Astrocyte (in vitro differentiated cells and primary cell): ENCODE data around the gene ACOT8. TPM values are rescaled to one million over a fixed set of nuclear protein-coding genes. Genes with fewer than 3 reads are reported as not detected.

Source experiments
- DNase-seq: peaks from one replicate; pipeline ENCODE4 v3.0.0-alpha.2; 2010; ENCODE audit warnings: low read depth
- FAIRE-seq: peaks from 2 replicates; lab custom pipeline; 2011; peaks lifted over from hg19 to GRCh38; lab: Jason Lieb, UNC
- H2AFZ ChIP-seq: 2 replicates; pipeline ENCODE4 v1.6.0; 2012; ENCODE audit warnings: low read depth, low read length, inconsistent platforms
- H3K27ac ChIP-seq: 2 replicates; pipeline ENCODE4 v1.5.1; 2011; ENCODE audit warnings: low read depth, low read length, inconsistent platforms
- H3K27me3 ChIP-seq: 2 replicates; pipeline ENCODE4 v1.6.0; 2011; ENCODE audit warnings: low read length, inconsistent platforms; ENCODE audit not compliant: insufficient read depth
- H3K36me3 ChIP-seq: 2 replicates; pipeline ENCODE4 v1.5.1; 2011; ENCODE audit warnings: low read length, inconsistent platforms; ENCODE audit not compliant: insufficient read depth
- H3K4me1 ChIP-seq: 2 replicates; pipeline ENCODE4 v1.5.1; 2011; ENCODE audit warnings: low read length, inconsistent platforms; ENCODE audit not compliant: insufficient read depth
- H3K4me2 ChIP-seq: 2 replicates; pipeline ENCODE4 v1.6.0; 2012; ENCODE audit warnings: low read length, inconsistent platforms
- H3K4me3 ChIP-seq: 2 replicates; pipeline ENCODE4 v1.5.1; 2011; ENCODE audit warnings: low read depth, mild to moderate bottlenecking, low read length, inconsistent platforms; ENCODE audit not compliant: insufficient read depth
- H3K79me2 ChIP-seq: 2 replicates; pipeline ENCODE4 v1.6.0; 2012; ENCODE audit warnings: mild to moderate bottlenecking, low read length, inconsistent platforms; ENCODE audit not compliant: insufficient read depth
- H3K9ac ChIP-seq: 2 replicates; pipeline ENCODE4 v1.6.0; 2012; ENCODE audit warnings: mild to moderate bottlenecking, low read length, inconsistent platforms
- H3K9me3 ChIP-seq: 2 replicates; pipeline ENCODE4 v1.5.1; 2012; ENCODE audit warnings: low read depth, mild to moderate bottlenecking, low read length, inconsistent platforms; ENCODE audit not compliant: insufficient read depth
- H4K20me1 ChIP-seq: 2 replicates; pipeline ENCODE4 v1.6.0; 2012; ENCODE audit warnings: low read length, inconsistent platforms; ENCODE audit not compliant: insufficient read depth
- H3K27ac Mint-ChIP-seq: one replicate; pipeline ENCODE4 v1.8.0; 2021; ENCODE audit warnings: mild to moderate bottlenecking, mixed read lengths; ENCODE audit not compliant: unreplicated experiment
- H3K27me3 Mint-ChIP-seq: one replicate; pipeline ENCODE4 v1.8.0; 2021; ENCODE audit warnings: low read depth, mixed read lengths; ENCODE audit not compliant: unreplicated experiment
- H3K36me3 Mint-ChIP-seq: one replicate; pipeline ENCODE4 v1.8.0; 2021; ENCODE audit warnings: low read depth, mixed read lengths; ENCODE audit not compliant: unreplicated experiment
- H3K4me1 Mint-ChIP-seq: one replicate; pipeline ENCODE4 v1.8.0; 2021; ENCODE audit warnings: low read depth, mixed read lengths; ENCODE audit not compliant: unreplicated experiment
- H3K4me3 Mint-ChIP-seq: one replicate; pipeline ENCODE4 v1.8.0; 2021; ENCODE audit warnings: mild to moderate bottlenecking, moderate library complexity, mixed read lengths; ENCODE audit not compliant: unreplicated experiment
- H3K9me3 Mint-ChIP-seq: one replicate; pipeline ENCODE4 v1.8.0; 2021; ENCODE audit warnings: mild to moderate bottlenecking, mixed read lengths; ENCODE audit not compliant: unreplicated experiment
- EZH2 ChIP-seq: IDR thresholded peaks from 2 replicates; pipeline ENCODE4 v1.6.1; 2012; ENCODE audit warnings: mild to moderate bottlenecking, low read length, inconsistent platforms; ENCODE audit not compliant: insufficient read depth
- total RNA-seq: library from RNA; stranded (reverse); gene quantifications from 2 replicates; pipeline ENCODE4 v1.2.1, GENCODE V29; 2021
- TF ChIP-seq, protein P1 (sequence below): IDR thresholded peaks from 2 replicates; pipeline ENCODE4 v1.5.1; 2011; ENCODE audit warnings: low read depth, mild to moderate bottlenecking, inconsistent platforms, low read length, moderate library complexity; ENCODE audit not compliant: insufficient read depth

ACOT8 gene
- total RNA-seq, 1 donor from 2014 or later, result 22.0 TPM

DNA sequence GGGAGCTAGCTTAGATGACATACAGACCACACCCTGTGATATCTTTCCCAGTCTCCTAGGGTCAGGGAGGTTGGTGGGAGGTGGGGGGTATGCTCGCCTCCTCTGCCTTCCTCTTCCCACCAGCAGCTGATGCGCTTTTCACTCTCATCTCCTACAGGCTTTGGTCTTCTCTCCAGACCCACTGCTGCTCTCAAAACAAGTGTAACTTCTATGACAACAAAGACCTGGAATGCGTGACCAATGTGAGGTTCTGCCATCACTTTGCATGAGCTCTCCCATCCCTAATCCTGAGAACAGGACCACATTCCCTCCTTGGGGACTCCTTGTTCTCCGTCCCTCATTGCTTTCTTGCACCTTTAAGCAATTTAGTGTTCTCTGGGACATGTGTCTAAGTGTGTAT is 36.6 kb upstream of the ACOT8 start:
- Histone ChIP-seq H3K27ac (no peak overlapping the region), H3K9me3 (no peaks in the 10 kb centered on the region), H2AFZ (no peak overlapping the region), H3K4me3 (no peak overlapping the region), H3K9ac (no peak overlapping the region), H3K4me2 (no peak overlapping the region), H3K27me3 (no peaks in the 10 kb centered on the region), H3K4me1 (peaks cover 30% of the 10 kb centered on the region), H3K79me2 (peaks cover 16% of the 10 kb centered on the region), H3K36me3 (peaks cover 8% of the 10 kb centered on the region), H4K20me1 (peaks cover 18% of the 10 kb centered on the region)
- no peak for DNase-seq
- FAIRE-seq, result no peak
- H3K4me1 Mint-ChIP-seq, result peaks cover 9% of the 10 kb centered on the region
- no peaks in the 10 kb centered on the region for H3K27me3 Mint-ChIP-seq
- TF ChIP-seq, protein P1, sequence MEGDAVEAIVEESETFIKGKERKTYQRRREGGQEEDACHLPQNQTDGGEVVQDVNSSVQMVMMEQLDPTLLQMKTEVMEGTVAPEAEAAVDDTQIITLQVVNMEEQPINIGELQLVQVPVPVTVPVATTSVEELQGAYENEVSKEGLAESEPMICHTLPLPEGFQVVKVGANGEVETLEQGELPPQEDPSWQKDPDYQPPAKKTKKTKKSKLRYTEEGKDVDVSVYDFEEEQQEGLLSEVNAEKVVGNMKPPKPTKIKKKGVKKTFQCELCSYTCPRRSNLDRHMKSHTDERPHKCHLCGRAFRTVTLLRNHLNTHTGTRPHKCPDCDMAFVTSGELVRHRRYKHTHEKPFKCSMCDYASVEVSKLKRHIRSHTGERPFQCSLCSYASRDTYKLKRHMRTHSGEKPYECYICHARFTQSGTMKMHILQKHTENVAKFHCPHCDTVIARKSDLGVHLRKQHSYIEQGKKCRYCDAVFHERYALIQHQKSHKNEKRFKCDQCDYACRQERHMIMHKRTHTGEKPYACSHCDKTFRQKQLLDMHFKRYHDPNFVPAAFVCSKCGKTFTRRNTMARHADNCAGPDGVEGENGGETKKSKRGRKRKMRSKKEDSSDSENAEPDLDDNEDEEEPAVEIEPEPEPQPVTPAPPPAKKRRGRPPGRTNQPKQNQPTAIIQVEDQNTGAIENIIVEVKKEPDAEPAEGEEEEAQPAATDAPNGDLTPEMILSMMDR, result no peak
- no peak for TF ChIP-seq EZH2
- H3K9me3 Mint-ChIP-seq, result no peaks in the 10 kb centered on the region
- no peak overlapping the region for H3K4me3 Mint-ChIP-seq
- H3K36me3 Mint-ChIP-seq, result peaks cover 24% of the 10 kb centered on the region
- no peak overlapping the region for H3K27ac Mint-ChIP-seq

DNA sequence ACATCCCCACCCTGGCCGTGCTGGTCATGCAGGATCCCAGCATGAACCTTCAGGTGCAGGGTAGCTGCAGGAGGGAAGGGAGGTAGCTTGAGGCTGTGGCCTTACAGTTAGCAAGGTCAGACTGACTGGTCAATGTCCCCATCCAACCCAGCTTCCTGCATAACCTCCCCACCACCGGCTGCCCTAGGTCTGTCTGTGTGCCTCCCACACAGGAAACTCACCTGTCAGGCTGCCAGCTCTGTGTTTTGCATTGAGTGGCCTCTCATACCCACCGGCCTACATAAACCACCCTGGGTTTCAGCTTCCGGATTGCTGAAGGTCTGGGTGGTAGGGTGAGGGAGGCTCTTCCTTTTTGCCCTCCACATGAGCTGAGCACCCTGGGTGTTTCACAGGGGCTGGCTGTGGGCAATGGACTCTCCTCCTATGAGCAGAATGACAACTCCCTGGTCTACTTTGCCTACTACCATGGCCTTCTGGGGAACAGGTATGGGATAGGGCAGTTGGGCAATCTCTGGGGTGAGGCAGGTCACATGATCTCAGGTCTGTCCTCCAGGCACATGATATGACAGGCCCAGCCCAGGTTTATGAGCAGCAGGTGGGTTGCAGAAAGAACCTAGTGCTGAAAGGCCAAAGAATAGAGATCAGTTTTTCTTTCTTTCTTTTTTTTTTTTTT is 35.8 kb upstream of the ACOT8 start:
- peaks cover 8% of the 10 kb centered on the region for H3K36me3 ChIP-seq
- FAIRE-seq (no peak), DNase-seq (no peak)
- peak overlapping the region; percentile 89 for H3K4me3 Mint-ChIP-seq
- H3K27me3 Mint-ChIP-seq, result no peaks in the 10 kb centered on the region
- H3K36me3 Mint-ChIP-seq, result peaks cover 20% of the 10 kb centered on the region
- H3K4me3 ChIP-seq, result no peak overlapping the region
- peaks cover 9% of the 10 kb centered on the region for H3K4me1 Mint-ChIP-seq
- no peaks in the 10 kb centered on the region for H3K9me3 ChIP-seq
- no peak overlapping the region for H3K27ac Mint-ChIP-seq
- H4K20me1 ChIP-seq, result peaks cover 24% of the 10 kb centered on the region
- no peak overlapping the region for H3K4me2 ChIP-seq
- peaks cover 16% of the 10 kb centered on the region for H3K79me2 ChIP-seq
- TF ChIP-seq, protein P1, result no peak
- TF ChIP-seq EZH2, result no peak
- no peak overlapping the region for H2AFZ ChIP-seq
- H3K27ac ChIP-seq, result no peak overlapping the region
- H3K9ac ChIP-seq, result no peak overlapping the region
- peaks cover 30% of the 10 kb centered on the region for H3K4me1 ChIP-seq
- H3K9me3 Mint-ChIP-seq, result no peaks in the 10 kb centered on the region
- no peaks in the 10 kb centered on the region for H3K27me3 ChIP-seq
